Fibroblast of skin of back (primary cell): ENCODE data around the gene KRT71.

ENCODE experiments used
- DNase-seq: peaks from one replicate; pipeline ENCODE4 v3.0.0-alpha.2; 2013

Gene KRT71

GRCh38 chr12:52575256-52575655 lies 22.3 kb upstream of the KRT71 start:
- no peak for DNase-seq

- DNase-seq, result no peak
These were observed 20.8 kb upstream of the KRT71 start, which contains the start of gene KRT74 for GRCh38 chr12:52573743-52574142. Gene KRT74, minus strand, starts transcription at chr12:52573843. Its CDS starts 66 bp downstream, at chr12:52573777.

- no peak for DNase-seq
These were observed 20.4 kb upstream of the KRT71 start for GRCh38 chr12:52573306-52573705.

GRCh38 chr12:52570511-52570910 lies 17.6 kb upstream of the KRT71 start:
- DNase-seq, result no peak

- DNase-seq, result no peak
These were observed 15.2 kb upstream of the KRT71 start for GRCh38 chr12:52568111-52568510.

GRCh38 chr12:52566847-52567291 lies 13.9 kb upstream of the KRT71 start:
- no peak for DNase-seq

- DNase-seq, result no peak
These were observed 11.6 kb upstream of the KRT71 start for GRCh38 chr12:52564582-52564981.

GRCh38 chr12:52561880-52562449 lies 9.0 kb upstream of the KRT71 start:
- DNase-seq, result no peak

GRCh38 chr12:52559979-52560378 lies 7.0 kb upstream of the KRT71 start:
- DNase-seq, result no peak

- no peak for DNase-seq
These were observed 6.0 kb upstream of the KRT71 start for GRCh38 chr12:52558781-52559445.

GRCh38 chr12:52557476-52557875 lies 4.5 kb upstream of the KRT71 start:
- DNase-seq, result no peak

GRCh38 chr12:52555577-52555976 lies 2.6 kb upstream of the KRT71 start:
- DNase-seq, result no peak

GRCh38 chr12:52552055-52552454 lies 890 bp downstream of the KRT71 start:
- DNase-seq, result no peak

GRCh38 chr12:52551216-52551865 lies 1.6 kb downstream of the KRT71 start:
- no peak for DNase-seq

- DNase-seq, result no peak
These were observed 6.8 kb downstream of the KRT71 start for GRCh38 chr12:52546126-52546525.

GRCh38 chr12:52543985-52544883 lies 8.7 kb downstream of the KRT71 start:
- DNase-seq, result no peak

- DNase-seq, result no peak
These were observed 10.1 kb downstream of the KRT71 start for GRCh38 chr12:52542785-52543318.

GRCh38 chr12:52542157-52542556 lies 10.8 kb downstream of the KRT71 start:
- no peak for DNase-seq

- DNase-seq, result no peak
These were observed 11.2 kb downstream of the KRT71 start for GRCh38 chr12:52541709-52542108.

- DNase-seq, result no peak
These were observed 12.4 kb downstream of the KRT71 start for GRCh38 chr12:52540531-52540930.

GRCh38 chr12:52539821-52540173 lies 13.1 kb downstream of the KRT71 start:
- DNase-seq, result no peak

GRCh38 chr12:52539083-52539820 lies 13.7 kb downstream of the KRT71 start:
- DNase-seq, result peak; percentile 70
